Measurements from ENCODE around the gene MED25. TPM values are rescaled to one million over a fixed set of nuclear protein-coding genes. Genes with fewer than 3 reads are reported as not detected.

The MED25 gene
- polyA plus RNA-seq, 2 of the 4 experiments (the other 2 are of a cell fraction) = 20.4 to 40.1 TPM

DNA sequence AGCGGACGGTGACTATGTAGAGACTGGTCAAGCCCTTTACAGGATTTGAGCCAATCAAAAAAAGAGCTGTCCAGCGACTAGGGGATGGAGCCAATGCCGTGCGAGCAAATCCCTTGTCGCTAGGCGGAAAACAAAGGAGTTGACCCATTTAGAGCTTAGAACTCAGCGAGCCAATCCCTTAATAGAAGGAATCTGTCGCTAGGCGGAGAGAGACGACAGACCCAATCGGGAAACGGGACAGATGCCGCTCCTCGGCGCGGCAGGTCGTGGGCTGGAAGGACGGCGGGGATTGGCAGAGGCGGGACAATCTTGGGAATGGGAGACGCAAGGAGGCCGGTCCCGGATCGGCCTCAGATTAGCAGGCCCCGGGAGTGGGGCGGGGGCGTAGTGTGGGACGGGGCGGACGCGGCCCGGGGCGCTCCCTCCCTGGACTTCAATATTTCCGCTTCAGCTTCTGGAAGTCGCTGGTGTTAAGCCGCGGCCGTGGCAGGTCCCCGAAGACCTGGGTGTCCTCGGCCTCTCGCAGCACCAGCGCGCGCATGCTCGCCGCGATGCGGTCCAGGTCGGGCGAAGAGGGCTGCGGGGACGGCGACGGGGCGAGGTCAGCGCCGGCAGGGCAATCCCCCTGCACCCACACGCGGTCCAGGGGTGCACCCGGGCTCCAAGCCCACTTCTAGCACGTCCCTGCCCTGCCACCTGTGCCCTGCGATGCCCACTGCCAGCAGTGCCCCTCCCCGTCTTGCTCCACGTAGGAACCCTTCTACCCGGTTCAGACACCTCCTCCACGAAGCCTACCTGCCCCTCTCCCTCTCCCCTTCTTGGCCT is 51.6 kb downstream of the MED25 start (continued):
- peak; percentile 75; the same call in 1 of the 2 replicates for TF ChIP-seq RNF2 (IDR thresholded peaks at IDR 0.05; ENCODE audit: borderline replicate concordance, low read depth)
- TF ChIP-seq FOSL2 (IDR thresholded peaks at IDR 0.05) = no peak
- no peak for TF ChIP-seq FOSL2 (CRISPR knock-in tag; IDR thresholded peaks at IDR 0.05)
- TF ChIP-seq BHLHE40 (IDR thresholded peaks at IDR 0.05; ENCODE audit: low read depth, low read length) = no peak
- peak; percentile 96 for TF ChIP-seq ZFP36 (IDR thresholded peaks at IDR 0.05; ENCODE audit: borderline replicate concordance, partially characterized antibody)

- peak overlapping the region; percentile 46 for H3K4me3 ChIP-seq
- H3K27ac ChIP-seq = peak overlapping the region; percentile 85 to 92
- ATAC-seq = no peak
- peaks cover 40% of the 10 kb centered on the region for H3K4me1 ChIP-seq
- peak; percentile 53; the same call in 1 of the 2 replicates for TF ChIP-seq POLR2AphosphoS2 (conservative IDR thresholded peaks at IDR 0.05; ENCODE audit: low read length)
- TF ChIP-seq ZSCAN20 (CRISPR knock-in tag; IDR thresholded peaks at IDR 0.05) = no peak
- H3K9me3 ChIP-seq = no peaks in the 10 kb centered on the region
- ChIA-PET POLR2A (interaction anchor here (1.4 kb wide), 1 partner anchor 27 kb away, joined by 4 read pairs; no protein-coding TSS in a partner anchor), CTCF (interaction anchor here (1.2 to 1.6 kb wide), 2 partner anchors 17 to 20 kb away, joined by 4 to 6 read pairs; no protein-coding TSS in a partner anchor)
- WGBS (ENCODE audit: missing lambda C conversion rate) = 71% methylated on average over 13 of the region's 15 CpGs
- peak overlapping the region; percentile 86 for H3K4me2 ChIP-seq
- DNase-seq (ENCODE audit: low read depth in 1 of 2, low spot score in 1 of 2) = no peak
- no peak for FAIRE-seq
Measured at GRCh38 chr19:49870309-49870901, 52.3 kb downstream of the MED25 start.

- H3K9me3 ChIP-seq = no peaks in the 10 kb centered on the region
- TF ChIP-seq ZFP36 (IDR thresholded peaks at IDR 0.05; ENCODE audit: borderline replicate concordance, partially characterized antibody) = peak; percentile 91
- no peak for TF ChIP-seq HMGXB4 (CRISPR knock-in tag; IDR thresholded peaks at IDR 0.05; ENCODE audit: borderline replicate concordance)
- H3K4me3 ChIP-seq = no peak overlapping the region
- no peak for DNase-seq (ENCODE audit: low read depth in 1 of 2, low spot score in 1 of 2)
- CTCF ChIA-PET = interaction anchor here (1.2 to 1.6 kb wide), 3 partner anchors 11 to 19 kb away, joined by 3 to 6 read pairs (median 4); no protein-coding TSS in a partner anchor
- H3K4me1 ChIP-seq = peaks cover 32% of the 10 kb centered on the region
- POLR2A ChIA-PET = interaction anchor here (0.8 kb wide), 1 partner anchor 58 kb away, joined by 3 read pairs; the partner anchor contains the start of gene NUP62
- WGBS (ENCODE audit: missing lambda C conversion rate) = 92% methylated on average over 17 of the region's 17 CpGs
- no peak overlapping the region for H3K27ac ChIP-seq
- ATAC-seq = no peak
- no peak overlapping the region for H3K4me2 ChIP-seq
- FAIRE-seq = no peak
Measured at GRCh38 chr19:49871349-49871985, 53.4 kb downstream of the MED25 start.

GRCh38 chr19:49872245-49873128 is 54.4 kb downstream of the MED25 start:
- no peak for ATAC-seq
- H3K9me3 ChIP-seq = no peaks in the 10 kb centered on the region
- POLR2A ChIA-PET = no interaction called here
- no peak overlapping the region for H3K4me2 ChIP-seq
- H3K27ac ChIP-seq = no peak overlapping the region
- 88% methylated on average over 25 of the region's 27 CpGs for WGBS (ENCODE audit: missing lambda C conversion rate)
- no peak for FAIRE-seq
- no peak for DNase-seq (ENCODE audit: low read depth in 1 of 2, low spot score in 1 of 2)
- H3K4me3 ChIP-seq = no peak overlapping the region
- CTCF ChIA-PET = interaction anchor here (1.2 kb wide), 1 partner anchor 12 kb away, joined by 3 read pairs; no protein-coding TSS in a partner anchor
- H3K4me1 ChIP-seq = peaks cover 31% of the 10 kb centered on the region
- no peak for TF ChIP-seq E2F6 (IDR thresholded peaks at IDR 0.05; ENCODE audit: borderline replicate concordance, low read depth)
- TF ChIP-seq FOXS1 (CRISPR knock-in tag; IDR thresholded peaks at IDR 0.05) = no peak
- no peak for TF ChIP-seq JUN (IDR thresholded peaks at IDR 0.05)
- no peak for TF ChIP-seq CEBPB (IDR thresholded peaks at IDR 0.05)
- TF ChIP-seq, protein P1, sequence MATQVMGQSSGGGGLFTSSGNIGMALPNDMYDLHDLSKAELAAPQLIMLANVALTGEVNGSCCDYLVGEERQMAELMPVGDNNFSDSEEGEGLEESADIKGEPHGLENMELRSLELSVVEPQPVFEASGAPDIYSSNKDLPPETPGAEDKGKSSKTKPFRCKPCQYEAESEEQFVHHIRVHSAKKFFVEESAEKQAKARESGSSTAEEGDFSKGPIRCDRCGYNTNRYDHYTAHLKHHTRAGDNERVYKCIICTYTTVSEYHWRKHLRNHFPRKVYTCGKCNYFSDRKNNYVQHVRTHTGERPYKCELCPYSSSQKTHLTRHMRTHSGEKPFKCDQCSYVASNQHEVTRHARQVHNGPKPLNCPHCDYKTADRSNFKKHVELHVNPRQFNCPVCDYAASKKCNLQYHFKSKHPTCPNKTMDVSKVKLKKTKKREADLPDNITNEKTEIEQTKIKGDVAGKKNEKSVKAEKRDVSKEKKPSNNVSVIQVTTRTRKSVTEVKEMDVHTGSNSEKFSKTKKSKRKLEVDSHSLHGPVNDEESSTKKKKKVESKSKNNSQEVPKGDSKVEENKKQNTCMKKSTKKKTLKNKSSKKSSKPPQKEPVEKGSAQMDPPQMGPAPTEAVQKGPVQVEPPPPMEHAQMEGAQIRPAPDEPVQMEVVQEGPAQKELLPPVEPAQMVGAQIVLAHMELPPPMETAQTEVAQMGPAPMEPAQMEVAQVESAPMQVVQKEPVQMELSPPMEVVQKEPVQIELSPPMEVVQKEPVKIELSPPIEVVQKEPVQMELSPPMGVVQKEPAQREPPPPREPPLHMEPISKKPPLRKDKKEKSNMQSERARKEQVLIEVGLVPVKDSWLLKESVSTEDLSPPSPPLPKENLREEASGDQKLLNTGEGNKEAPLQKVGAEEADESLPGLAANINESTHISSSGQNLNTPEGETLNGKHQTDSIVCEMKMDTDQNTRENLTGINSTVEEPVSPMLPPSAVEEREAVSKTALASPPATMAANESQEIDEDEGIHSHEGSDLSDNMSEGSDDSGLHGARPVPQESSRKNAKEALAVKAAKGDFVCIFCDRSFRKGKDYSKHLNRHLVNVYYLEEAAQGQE (IDR thresholded peaks at IDR 0.05) = no peak
- TF ChIP-seq, protein P2, sequence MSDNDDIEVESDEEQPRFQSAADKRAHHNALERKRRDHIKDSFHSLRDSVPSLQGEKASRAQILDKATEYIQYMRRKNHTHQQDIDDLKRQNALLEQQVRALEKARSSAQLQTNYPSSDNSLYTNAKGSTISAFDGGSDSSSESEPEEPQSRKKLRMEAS (IDR thresholded peaks at IDR 0.05) = no peak
- TF ChIP-seq RARB (CRISPR knock-in tag; IDR thresholded peaks at IDR 0.05) = no peak
- no peak for TF ChIP-seq PBX3 (IDR thresholded peaks at IDR 0.05)

Data from A549 (cell line).